ENCODE data around the gene GNAO1.

Gene GNAO1
- 1.6 to 6.8 (median 5.8) reads per million in 4 donors for total RNA-seq

DNA sequence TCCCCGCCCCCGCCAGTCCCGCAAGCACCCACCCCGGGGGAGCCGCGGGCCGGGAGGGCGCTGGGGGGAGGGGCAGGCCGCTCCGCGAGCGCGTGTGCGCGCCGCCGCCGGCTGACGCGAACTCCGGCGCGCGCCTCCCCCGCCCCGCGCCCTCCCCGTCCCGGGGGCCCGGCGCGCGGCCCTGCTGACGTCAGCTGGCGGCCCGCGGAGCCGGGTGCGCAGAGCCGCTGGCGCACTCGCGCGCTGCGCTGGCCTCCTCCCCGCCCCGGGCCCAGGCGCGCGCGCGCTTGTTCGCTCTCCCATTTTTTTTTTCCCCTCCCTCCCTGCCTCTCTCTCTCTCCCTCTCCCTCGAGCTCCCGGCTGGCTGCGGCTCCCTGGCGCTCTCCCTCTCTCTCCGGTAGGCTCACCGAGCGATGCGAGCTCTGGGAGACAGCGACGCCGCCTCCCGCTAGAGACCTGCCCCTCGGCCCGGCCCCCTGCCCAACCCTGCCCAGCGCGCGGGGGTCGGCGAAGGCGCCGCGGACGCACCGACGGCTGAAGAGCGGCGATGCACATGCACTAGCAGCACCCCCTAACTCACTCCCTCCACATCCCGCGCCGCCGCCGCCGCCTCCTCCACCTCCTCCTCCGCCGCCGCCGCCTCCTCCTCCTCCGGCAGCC, at the start of gene GNAO1:
TSS of gene GNAO1 (plus strand) at position 334 of the 660 bp plus-strand sequence. CDS start 747 bp downstream, outside the sequence.
- peak; percentile 42 to 78 (median 60) for DNase-seq

DNA sequence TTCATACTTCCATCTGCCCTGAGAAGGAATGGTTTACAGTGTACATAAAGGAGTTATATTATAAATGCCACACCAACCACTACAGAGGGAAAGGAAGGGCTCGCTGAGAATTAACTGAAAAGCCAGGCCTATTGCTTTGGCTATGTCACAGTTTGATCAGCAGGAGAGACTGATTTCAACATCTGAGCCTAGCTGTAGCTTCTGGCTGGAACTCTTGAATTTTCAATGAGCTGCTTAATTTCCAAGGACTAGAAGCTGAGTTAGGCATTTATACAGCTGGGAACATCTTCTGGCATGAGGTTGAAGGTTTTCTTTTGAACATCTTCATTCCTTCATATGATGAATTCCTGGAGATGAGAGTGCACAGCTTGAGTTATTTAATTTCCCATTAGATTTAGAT, 47.6 kb upstream of the GNAO1 start:
- DNase-seq: no peak

DNA sequence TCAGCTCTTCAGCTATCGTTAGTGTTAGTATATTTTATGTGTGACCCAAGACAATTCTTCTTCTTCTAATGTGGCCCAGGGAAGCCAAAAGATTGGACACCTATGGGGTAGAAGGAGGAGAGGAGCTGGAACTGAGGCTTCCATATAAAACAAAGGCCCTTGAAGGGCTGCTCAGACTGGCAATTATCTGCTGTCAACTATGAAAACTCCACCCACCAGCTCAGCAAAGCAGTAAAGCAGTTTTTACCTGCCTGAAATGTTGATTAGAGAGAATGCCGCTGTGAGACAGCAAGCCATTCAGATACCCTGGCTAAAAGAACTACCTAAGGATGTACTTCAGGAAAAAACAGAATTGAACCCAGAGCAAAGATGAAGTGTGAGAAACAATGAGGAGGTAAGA, 45.9 kb upstream of the GNAO1 start:
- DNase-seq: no peak

DNA sequence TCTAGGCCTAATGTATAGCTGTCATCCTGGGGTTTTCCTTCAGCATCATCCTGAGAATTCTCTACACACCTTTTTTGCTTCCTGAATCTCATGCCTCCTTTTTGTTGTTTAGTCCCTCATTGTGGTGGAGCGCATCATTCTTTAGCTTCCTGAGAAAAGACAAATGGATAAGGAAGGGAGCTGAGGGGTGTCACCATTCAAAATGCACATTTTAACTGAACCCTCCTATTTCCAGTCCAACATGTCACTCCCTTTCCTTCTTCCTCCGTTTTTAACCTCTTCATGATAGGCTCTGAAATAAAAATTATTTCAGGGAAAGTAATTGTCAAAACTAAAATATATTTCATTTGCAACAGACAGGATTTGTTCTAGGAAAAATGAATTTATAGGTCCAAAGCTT, 39.7 kb upstream of the GNAO1 start:
- no peak for DNase-seq

DNA sequence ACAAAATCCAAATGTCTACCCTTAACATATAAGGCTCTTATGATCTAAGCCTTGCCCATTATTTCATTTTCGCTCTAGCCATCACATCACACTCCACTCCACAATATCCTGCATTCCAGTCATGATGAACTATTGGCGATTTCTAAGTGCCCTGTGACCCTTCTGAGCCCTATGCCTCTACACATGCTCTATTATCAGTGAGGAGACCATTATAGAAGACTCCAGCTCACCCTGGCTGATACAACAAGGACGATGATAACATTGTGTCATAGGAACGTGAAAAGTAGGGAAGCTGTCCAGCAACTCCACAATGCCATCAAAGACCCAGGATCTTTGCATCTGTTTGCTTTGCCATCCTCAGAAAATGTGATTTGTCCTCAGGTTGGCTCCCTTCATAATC, 29.6 kb upstream of the GNAO1 start:
- no peak for DNase-seq

DNA sequence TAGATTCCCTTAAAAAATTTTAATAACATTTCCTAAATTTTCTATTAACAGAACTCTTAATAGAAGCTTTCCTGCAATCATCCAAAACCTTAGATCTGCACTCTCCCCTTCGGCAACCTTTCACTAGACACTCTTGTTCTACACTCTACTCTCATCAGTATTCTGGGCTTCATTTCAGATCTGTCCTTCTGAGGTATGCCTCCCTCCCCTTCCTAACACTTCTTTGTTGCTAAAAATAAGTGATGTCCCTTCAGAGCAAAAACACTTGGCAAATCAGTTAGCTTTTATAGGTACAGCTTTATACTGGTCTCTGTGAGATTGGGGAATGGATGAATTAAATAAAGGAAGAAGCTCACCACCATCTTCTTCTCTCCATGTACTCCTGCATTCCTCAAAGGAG, 28.2 kb upstream of the GNAO1 start:
- DNase-seq: no peak

DNA sequence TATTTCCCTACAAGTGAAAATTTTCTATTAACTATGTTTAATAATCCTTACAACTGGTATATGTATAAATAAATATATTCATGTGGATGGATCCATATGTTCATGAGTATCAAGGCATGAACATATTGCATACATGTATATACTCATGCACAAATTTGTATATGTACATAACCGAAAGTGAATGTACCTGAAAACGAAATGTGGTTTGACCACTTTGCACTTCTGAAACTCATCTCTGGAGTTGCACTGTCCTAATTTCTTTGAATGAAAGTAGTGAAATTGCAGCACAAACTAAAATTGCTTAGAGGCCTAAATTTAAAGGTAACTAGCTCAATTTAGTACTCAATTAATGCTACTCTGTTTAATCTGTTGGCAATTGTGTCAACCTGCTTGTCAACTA, 27.4 kb upstream of the GNAO1 start:
- peak in 1 of 5 donors; percentile 13 for DNase-seq

DNA sequence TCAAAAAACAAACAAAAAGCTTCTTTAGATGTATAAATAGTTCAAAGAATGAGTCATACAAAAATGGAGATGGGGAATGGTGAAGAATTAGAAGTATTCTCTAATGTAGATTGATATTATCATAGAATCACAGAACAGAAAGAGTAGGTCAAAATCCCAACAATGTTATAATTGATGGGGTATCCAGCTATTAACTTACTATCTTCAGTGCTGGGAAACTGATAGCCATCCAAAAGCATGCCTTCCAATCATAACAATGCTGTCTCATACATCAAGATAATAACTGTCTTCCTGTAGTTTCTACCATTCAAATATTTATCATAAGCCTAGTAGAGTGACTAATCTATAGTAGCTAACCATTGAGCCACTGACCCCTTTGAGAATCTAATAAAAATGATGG, 26.7 kb upstream of the GNAO1 start:
- no peak for DNase-seq

DNA sequence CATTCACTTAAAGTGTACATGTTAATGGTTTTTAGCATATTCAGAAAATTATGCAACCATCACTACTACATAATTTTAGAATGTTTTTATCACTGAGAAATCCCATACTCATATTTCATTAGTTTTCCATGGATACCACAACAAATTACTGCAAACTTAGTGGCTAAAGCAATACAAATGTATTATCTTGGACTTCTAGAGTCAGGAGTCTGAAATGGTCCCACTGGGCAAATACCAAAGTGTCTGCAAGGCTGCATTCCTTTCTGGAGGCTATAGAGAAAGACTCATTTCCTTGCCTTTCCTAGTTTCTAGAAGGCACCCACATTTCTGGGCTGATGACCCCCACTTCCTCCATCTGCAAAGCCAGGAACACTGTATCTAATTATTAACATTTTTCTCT, 16.9 kb upstream of the GNAO1 start:
- DNase-seq: no peak

DNA sequence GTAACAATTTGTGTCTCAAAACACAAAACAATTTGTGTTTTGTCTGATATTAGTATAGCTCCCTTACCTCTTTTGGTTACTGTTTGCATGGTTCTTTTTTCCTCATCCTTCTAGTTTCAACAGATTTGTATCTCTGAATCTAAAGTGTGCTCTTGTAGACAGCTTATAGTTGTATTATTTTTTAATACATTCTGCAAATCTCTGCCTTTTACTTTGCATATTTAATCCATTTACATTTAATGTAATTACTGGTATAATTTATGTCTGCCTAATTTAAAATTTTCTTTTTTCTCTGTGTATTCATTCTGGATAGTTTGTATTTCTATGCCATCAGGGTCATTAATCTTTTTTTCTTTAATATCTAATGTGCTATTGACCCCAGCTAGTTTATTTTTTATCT, 9.9 kb upstream of the GNAO1 start:
- DNase-seq: no peak

DNA sequence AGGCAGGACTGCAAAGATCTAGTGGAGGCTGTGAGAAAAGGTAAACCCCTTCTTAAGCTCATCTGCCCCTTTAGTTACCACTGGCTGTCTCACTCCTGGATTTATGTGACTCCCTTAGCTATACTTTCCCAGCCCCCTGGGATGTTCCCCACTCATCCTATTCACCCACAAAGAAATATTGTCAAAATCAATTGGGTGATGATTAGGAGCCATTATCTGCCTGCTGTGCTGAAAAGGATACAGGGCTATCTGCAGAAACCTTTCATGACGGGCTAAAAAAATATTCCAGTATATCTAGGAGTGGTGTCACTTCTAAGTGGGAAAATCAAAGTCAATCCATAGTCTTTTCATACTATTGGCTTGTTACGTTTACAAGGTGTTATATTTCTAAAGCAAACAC, 8.0 kb upstream of the GNAO1 start:
- no peak for DNase-seq

DNA sequence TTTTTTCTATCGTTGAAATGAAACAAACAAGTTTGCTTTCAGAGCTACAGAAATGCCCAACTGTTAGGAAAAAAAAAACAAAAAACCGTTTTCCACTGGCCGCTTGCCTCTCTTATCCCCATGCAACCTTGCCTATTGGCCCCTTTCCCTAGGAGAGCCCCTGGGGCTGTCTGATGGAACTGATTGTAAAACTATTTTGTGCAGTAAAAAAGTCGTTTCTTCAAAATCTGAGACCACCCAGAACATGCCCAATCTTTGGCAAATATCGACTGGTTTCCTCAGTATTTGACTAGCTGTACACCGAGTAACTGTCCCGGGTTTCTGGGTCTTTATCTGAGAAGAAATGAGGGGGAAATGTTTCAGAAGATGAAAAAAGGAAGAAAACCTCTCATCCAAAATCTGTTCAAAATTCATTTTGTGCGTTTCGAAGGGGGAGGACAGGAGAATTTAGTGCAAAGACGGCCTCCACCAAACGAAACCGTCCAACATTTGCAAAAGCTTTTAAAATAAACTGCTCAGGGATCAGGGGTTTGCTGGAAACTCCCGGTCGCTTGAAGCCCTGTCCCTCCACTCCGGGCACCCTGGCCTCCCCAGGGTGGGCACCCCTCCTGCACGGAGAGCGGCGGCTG, 1.1 kb upstream of the GNAO1 start:
- no peak for DNase-seq

DNA sequence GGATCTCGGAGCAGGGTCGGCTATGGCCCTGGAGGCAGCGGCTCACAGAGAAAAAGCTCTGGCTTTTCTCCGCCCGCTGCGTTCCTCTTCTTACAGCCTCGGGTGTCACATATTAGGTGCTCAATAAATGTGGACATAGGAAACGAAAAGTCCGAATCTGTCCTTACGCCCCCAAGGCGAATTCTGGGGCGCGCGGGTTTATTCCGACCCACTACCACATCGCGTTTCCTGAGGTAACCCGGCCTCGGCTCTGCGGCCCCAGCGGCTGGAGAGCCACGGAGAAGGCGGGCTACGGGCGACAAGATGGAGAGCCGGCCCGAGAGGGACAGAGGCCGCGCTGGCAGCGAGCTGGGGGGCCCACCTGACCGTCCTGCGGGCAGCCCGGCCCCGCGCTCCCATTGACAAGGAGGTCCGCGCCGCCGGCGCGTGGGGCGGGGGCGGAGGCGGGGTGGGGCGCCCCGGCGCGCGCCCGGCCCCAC, 573 bp upstream of the GNAO1 start:
- no peak for DNase-seq

DNA sequence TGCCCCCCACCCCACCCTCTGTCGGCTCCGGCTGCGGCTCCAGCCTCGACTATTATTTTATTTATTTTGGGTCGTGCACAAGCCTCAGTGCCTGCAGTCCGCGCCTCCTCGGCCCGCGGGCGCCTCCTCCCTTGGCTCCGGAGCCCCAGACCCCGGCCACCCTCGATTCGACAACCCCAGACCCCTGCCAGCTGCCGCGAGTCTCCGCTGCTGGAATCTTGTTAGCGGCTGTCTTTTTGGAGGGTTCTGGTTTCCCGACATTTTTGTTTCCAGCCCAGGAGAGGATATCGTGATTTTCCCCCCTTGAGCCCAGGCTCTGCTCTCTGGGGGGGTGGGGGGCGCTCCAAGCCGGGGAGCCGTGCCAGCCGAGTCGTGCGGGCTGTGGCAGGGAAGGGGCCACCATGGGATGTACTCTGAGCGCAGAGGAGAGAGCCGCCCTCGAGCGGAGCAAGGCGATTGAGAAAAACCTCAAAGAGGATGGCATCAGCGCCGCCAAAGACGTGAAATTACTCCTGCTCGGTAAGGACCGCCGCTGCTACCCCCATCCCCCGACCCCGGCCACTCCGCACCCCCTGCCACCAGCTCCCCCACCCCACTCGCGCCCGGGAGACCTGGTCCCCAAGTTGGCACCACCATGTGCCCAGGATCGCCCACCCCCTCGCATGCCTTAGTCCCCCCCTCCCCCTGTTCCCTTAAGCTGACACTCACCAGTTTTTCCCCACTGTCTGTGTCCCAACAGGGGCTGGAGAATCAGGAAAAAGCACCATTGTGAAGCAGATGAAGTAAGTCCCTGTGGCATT, 746 bp downstream of the GNAO1 start:
- no peak for DNase-seq

DNA sequence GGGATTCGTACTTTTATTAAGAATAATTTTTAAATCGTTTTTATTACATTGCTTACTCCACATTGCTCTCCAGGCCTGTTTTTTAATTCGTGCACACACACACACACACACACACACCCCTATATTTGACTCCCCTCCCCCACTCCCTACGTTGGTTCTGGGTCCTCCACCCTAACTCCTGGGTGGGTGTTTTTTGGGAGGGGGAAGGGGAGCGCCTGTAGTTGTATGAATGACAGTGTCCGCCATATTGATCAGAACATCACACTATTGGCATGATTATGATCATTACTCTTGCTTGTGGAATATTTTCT, 1.3 kb downstream of the GNAO1 start:
- no peak for DNase-seq

DNA sequence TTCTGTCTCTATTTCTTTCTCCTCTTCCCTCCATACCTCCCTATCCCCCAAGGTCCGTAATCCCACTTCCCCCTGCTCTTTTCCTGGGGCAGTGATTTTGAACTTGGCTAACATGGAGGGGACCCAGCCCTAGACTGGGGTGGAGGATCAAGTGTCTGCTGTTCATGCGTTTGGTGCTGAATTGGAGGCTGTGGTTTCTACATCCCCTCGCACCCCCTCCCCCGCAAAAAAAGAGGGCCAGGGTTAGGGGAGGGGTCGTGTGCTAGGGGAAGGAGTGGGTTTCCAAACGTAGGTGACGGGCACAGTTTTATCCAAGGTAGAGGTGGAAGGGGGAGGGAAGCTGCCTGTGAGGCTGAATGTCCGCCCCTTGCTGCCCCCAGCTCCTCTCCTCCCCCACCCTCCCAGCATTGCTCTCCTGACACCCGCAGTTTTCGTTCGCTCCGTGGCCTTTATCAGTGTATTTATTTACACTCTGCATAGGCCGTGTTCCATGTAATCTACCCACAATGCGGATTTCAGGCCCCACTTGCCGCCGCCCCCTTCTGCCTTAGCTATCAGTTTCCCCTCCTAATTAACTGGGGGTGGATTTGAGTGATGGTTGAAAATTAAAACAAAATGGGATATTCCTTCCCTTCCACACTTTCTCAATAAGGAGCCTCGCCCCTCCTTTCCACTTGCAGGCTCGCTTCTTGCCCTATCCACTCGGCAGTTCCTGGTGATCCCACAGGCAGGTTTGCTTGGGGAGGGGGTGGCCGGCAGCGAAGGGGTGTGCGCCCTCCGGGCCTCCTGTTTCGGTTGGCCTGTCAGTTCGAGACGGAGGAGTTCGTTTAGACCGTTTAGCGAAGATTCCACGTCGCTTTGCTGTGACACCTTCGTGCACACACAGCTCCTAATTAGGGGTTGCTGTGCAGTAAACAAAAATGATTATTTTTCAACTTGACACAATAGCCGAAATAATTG, 2.0 kb downstream of the GNAO1 start:
- no peak for DNase-seq

DNA sequence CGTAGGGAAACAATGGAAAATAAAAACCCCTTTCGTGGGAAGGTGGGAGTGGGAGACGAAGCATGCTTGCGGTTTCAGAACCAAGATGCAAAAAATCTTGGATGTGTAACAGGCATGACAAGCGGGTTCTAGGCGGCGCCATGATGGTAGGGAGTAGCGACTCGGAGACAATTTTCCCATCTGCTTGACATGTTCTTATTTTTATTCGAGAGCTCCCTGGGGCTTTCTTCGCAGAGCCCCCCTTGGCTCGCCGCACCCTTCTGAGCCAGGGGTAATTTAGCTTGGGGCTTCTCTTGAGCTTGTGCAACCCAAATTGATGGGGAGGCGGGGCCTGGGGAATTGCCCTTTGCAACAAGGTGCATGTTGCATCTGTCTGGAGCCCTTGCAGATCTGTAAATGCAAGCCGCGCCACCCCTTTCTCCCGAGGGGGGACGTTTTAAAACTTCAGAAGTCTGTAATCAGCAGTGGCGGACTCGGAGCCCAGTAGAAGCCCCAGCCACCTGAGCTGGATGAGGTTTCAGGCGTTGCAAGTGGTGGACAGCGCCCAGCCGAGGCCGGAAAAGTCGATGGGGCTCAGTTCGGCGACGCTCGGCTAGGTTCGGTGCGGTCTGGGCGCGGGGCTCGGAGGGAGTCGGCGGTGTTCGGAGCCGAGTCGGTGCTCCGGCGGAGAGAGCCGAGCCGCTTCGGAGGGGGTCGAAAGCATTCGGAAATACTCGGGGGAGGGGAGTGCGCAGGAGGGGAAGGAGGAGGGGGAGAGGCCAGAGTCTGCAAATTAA, 2.9 kb downstream of the GNAO1 start:
- DNase-seq: peak; percentile 38 to 70 (median 66)

DNA sequence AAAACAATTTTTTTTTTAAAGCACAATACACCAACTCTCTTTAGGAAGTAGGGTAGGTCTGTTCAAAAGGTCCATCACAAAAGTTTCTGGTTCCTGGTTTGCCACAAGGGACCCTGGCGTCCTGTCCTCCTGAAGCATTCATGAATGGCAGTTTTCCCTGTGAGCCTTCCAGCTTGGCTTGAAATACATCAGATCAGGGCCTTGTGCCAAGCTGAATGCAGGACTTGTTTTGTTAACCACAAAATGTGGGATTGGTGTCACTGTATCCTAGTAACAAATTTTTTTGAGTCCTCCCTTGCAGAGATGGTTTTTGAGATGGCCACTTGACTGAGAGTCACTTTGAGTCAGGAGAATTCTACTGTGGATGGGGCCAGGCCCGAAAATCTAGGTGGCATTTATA, 3.9 kb downstream of the GNAO1 start:
- DNase-seq: no peak

DNA sequence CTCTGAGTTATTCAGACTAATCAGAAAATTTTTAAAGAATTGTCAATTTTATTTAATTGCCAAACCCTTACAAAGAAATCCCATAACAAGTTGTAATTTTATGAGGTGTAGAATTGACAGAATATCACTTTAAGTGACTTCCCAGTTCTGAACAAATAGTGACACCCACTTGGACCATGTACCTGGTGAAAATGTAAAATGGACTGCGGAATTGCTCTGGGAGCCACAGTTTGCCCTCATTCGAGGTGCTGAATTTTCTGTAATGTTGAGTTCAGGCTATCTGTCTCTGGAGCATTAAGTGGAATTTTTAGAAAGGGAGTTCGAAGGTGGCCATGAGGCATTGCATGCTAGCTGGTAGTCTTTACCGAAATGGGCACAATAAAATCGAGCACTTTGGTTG, 5.1 kb downstream of the GNAO1 start:
- DNase-seq: no peak

DNA sequence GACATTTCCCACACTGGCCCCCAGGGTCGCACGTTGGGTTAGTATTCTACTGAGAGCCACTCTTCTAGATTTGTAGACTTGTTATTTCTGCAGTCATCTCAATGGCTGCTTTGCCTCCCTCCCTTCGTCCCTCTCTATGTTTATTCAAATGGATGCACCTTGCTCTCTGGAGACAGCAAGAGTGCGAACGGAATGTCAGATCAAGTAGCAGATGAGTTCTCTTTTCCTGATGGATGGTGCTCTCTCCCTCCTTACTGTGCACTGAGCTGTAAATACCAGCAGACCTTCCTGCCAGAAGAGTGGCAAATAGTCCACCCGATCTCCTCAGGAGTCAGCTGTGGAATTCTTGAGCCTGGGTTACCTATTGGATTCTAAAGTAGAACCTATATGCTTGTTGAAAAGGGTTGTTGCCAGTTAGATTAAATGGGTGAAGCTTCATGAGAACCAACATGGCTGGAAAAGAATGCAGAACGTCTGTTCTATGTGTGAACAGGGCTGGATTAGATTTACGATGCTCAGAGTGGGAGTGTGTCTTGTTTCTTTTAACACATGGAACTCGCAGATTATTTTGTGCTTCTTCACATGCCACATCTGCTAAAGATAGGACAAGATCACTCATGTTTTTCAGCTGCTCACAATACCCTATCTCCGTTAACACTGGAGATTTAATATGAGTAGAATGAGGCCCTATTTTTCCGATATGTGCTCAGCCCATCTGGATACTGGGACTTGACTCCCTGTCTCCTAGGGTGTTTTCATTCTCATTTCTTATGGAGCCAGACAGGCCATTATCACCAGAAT, 6.1 kb downstream of the GNAO1 start:
- DNase-seq: no peak
